Neural cell (in vitro differentiated cells): Measurements from ENCODE around the gene FOSL2. TPM values are rescaled to one million over a fixed set of nuclear protein-coding genes. Genes with fewer than 3 reads are reported as not detected.

ENCODE experiments used
- H2AFZ ChIP-seq: fragments of 200-600, 300-800 bp; sonication (generic), shearing (Covaris generic); 2 replicates; pipeline ENCODE4 v1.6.0; 2014; ENCODE audit warnings: low read depth, mild to moderate bottlenecking, antibody characterized with exemption, low read length, moderate library complexity
- H3F3A ChIP-seq: fragments of 200-600 bp; shearing (Covaris generic); 2 replicates; pipeline ENCODE4 v1.6.1; 2016; ENCODE audit warnings: mild to moderate bottlenecking, moderate library complexity, mixed read lengths, antibody characterized with exemption, low read length; ENCODE audit not compliant: insufficient read depth, poor library complexity, severe bottlenecking
- H3K27ac ChIP-seq: fragments of 200-600, 300-800 bp; sonication (generic), shearing (Covaris generic); 2 replicates; pipeline ENCODE4 v1.5.1; 2014; ENCODE audit warnings: mild to moderate bottlenecking, low read length, moderate library complexity
- H3K27me3 ChIP-seq: fragments of 300-800, 200-600 bp; sonication (generic), shearing (Covaris generic); 2 replicates; pipeline ENCODE4 v1.6.0; 2014; ENCODE audit warnings: mild to moderate bottlenecking, low read depth, low read length, moderate library complexity; ENCODE audit not compliant: insufficient read depth
- H3K36me3 ChIP-seq: fragments of 300-800, 200-600 bp; sonication (generic), shearing (Covaris generic); 2 replicates; pipeline ENCODE4 v1.5.1; 2014; ENCODE audit warnings: mild to moderate bottlenecking, antibody characterized with exemption, low read length, moderate library complexity; ENCODE audit not compliant: insufficient read depth
- H3K4me2 ChIP-seq: fragments of 300-800, 200-600 bp; sonication (generic), shearing (Covaris generic); 2 replicates; pipeline ENCODE4 v1.6.0; 2014; ENCODE audit warnings: mild to moderate bottlenecking, low read length
- H3K4me3 ChIP-seq: fragments of 300-800, 200-600 bp; sonication (generic), shearing (Covaris generic); 2 replicates; pipeline ENCODE4 v1.5.1; 2014; ENCODE audit warnings: mild to moderate bottlenecking, low read length, moderate library complexity
- H3K79me2 ChIP-seq: fragments of 200-600 bp; shearing (Covaris generic); replicated peaks from 2 replicates; pipeline ENCODE4 v1.6.0; 2014; ENCODE audit warnings: mild to moderate bottlenecking, low read length, moderate library complexity; ENCODE audit not compliant: insufficient read depth
- H3K9ac ChIP-seq: fragments of 300-800, 200-600 bp; sonication (generic), shearing (Covaris generic); 2 replicates; pipeline ENCODE4 v1.6.1; 2016; ENCODE audit warnings: mild to moderate bottlenecking, low read length, mixed read lengths
- H3K9me2 ChIP-seq: fragments of 200-600 bp; shearing (Covaris generic); 2 replicates; pipeline ENCODE4 v1.6.1; 2016; ENCODE audit warnings: mild to moderate bottlenecking, low read length, mixed read lengths; ENCODE audit not compliant: insufficient read depth
- H3K9me3 ChIP-seq: fragments of 200-600, 300-800 bp; sonication (generic), shearing (Covaris generic); 2 replicates; pipeline ENCODE4 v1.6.1; 2016; ENCODE audit warnings: mild to moderate bottlenecking, mixed run types, low read length, moderate library complexity, mixed read lengths
- H4K20me1 ChIP-seq: fragments of 200-600 bp; shearing (Covaris generic); 2 replicates; pipeline ENCODE4 v1.6.1; 2016; ENCODE audit warnings: mild to moderate bottlenecking, mixed run types; ENCODE audit not compliant: insufficient read depth
- CTCF ChIP-seq: fragments of 450-650 bp; IDR thresholded peaks from 2 replicates; pipeline ENCODE4 v1.5.1; 2014; ENCODE audit warnings: antibody characterized with exemption, mild to moderate bottlenecking, moderate library complexity; ENCODE audit not compliant: poor library complexity, severe bottlenecking
- EP300 ChIP-seq: fragments of 450-650 bp; conservative IDR thresholded peaks from 2 replicates; pipeline ENCODE4 v1.6.1; 2014; ENCODE audit warnings: antibody characterized with exemption, mild to moderate bottlenecking, moderate library complexity; ENCODE audit not compliant: poor library complexity, severe bottlenecking
- EZH2 ChIP-seq: fragments of 200-600, 300-800 bp; shearing (Covaris generic), sonication (generic); IDR thresholded peaks from 2 replicates; pipeline ENCODE4 v1.6.1; 2014; ENCODE audit warnings: antibody characterized with exemption, low read length, borderline replicate concordance, mild to moderate bottlenecking; ENCODE audit not compliant: insufficient read depth, poor library complexity, severe bottlenecking
- MXI1 ChIP-seq: fragments of 450-650 bp; conservative IDR thresholded peaks from 2 replicates; pipeline ENCODE4 v1.6.1; 2014; ENCODE audit warnings: antibody characterized with exemption, mild to moderate bottlenecking; ENCODE audit not compliant: poor library complexity, severe bottlenecking
- POLR2AphosphoS5 ChIP-seq: IDR thresholded peaks from 2 replicates; pipeline ENCODE4 v1.6.1; 2012
- RAD21 ChIP-seq: fragments of 450-650 bp; conservative IDR thresholded peaks from 2 replicates; pipeline ENCODE4 v1.6.1; 2014; ENCODE audit warnings: antibody characterized with exemption, mild to moderate bottlenecking, moderate library complexity
- SMC3 ChIP-seq: fragments of 450-650 bp; conservative IDR thresholded peaks from 2 replicates; pipeline ENCODE4 v1.6.1; 2014; ENCODE audit warnings: antibody characterized with exemption, mild to moderate bottlenecking, moderate library complexity; ENCODE audit not compliant: poor library complexity
- TAF1 ChIP-seq: IDR thresholded peaks from 2 replicates; pipeline ENCODE4 v1.6.1; 2012; ENCODE audit warnings: low read depth
- polyA plus RNA-seq: library from polyadenylated mRNA; depleted of rRNA; stranded (reverse); fragments of >200 nt; gene quantifications from 2 replicates; pipeline ENCODE4 v1.2.3, GENCODE V29; 2014
- TF ChIP-seq, protein P1 (sequence below): IDR thresholded peaks from 2 replicates; pipeline ENCODE4 v1.6.1; 2012; ENCODE audit warnings: borderline replicate concordance

FOSL2 gene
- polyA plus RNA-seq, 1 donor from 2014 or later, result 2.8 TPM

- TF ChIP-seq, protein P1, sequence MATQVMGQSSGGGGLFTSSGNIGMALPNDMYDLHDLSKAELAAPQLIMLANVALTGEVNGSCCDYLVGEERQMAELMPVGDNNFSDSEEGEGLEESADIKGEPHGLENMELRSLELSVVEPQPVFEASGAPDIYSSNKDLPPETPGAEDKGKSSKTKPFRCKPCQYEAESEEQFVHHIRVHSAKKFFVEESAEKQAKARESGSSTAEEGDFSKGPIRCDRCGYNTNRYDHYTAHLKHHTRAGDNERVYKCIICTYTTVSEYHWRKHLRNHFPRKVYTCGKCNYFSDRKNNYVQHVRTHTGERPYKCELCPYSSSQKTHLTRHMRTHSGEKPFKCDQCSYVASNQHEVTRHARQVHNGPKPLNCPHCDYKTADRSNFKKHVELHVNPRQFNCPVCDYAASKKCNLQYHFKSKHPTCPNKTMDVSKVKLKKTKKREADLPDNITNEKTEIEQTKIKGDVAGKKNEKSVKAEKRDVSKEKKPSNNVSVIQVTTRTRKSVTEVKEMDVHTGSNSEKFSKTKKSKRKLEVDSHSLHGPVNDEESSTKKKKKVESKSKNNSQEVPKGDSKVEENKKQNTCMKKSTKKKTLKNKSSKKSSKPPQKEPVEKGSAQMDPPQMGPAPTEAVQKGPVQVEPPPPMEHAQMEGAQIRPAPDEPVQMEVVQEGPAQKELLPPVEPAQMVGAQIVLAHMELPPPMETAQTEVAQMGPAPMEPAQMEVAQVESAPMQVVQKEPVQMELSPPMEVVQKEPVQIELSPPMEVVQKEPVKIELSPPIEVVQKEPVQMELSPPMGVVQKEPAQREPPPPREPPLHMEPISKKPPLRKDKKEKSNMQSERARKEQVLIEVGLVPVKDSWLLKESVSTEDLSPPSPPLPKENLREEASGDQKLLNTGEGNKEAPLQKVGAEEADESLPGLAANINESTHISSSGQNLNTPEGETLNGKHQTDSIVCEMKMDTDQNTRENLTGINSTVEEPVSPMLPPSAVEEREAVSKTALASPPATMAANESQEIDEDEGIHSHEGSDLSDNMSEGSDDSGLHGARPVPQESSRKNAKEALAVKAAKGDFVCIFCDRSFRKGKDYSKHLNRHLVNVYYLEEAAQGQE, result peak; percentile 2
- TF ChIP-seq RAD21, result no peak
- TF ChIP-seq MXI1, result no peak
- Histone ChIP-seq H3K4me2 (peak overlapping the region; percentile 92), H3K9me2 (no peaks in the 10 kb centered on the region), H3F3A (no peaks in the 10 kb centered on the region), H3K4me3 (peak overlapping the region; percentile 85), H3K36me3 (no peaks in the 10 kb centered on the region), H3K27ac (peak overlapping the region; percentile 84), H4K20me1 (no peaks in the 10 kb centered on the region), H3K79me2 (peaks cover 7% of the 10 kb centered on the region), H3K9ac (peak overlapping the region; percentile 84), H2AFZ (peak overlapping the region; percentile 8), H3K9me3 (no peaks in the 10 kb centered on the region), H3K27me3 (peaks cover 14% of the 10 kb centered on the region)
These were observed 617 bp downstream of the FOSL2 start for GRCh38 chr2:28393114-28393836.

DNA sequence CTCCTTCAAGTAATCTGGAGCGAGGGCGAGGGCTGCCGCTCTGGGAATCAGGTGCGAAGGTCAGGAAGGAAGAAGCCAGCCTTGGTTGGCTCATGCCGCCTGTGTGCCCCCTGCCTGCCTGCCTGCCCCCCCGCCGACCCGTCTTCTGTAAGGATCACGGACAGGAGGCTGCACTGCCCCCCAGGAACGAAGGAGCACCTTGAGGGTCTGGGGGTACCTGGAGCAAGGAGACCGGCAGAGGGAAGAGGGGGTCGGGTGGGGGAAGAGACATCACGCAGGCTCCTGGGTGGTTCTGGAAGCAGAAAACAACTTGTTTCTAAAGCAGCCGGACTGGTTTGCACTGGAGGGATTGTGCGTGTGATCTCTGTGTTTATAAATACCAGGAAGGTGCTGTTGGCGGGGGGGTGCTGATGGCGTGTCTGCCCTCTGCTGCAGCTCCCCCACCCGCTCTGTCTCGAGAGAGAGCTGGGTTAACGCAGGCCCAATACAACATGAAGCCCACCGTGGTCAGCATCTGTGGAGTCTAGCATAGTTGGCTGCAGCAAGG is 1.7 kb downstream of the FOSL2 start:
- no peaks in the 10 kb centered on the region for H3K9me3 ChIP-seq
- peak overlapping the region; percentile 85 for H3K4me3 ChIP-seq
- peaks cover 7% of the 10 kb centered on the region for H3K79me2 ChIP-seq
- no peaks in the 10 kb centered on the region for H3K36me3 ChIP-seq
- peaks cover 14% of the 10 kb centered on the region for H3K27me3 ChIP-seq
- H3F3A ChIP-seq, result no peaks in the 10 kb centered on the region
- H4K20me1 ChIP-seq, result no peaks in the 10 kb centered on the region
- no peak overlapping the region for H3K4me2 ChIP-seq
- H3K9ac ChIP-seq, result peak overlapping the region; percentile 45
- H2AFZ ChIP-seq, result no peak overlapping the region
- H3K9me2 ChIP-seq, result no peaks in the 10 kb centered on the region
- no peak for TF ChIP-seq MXI1
- peak; percentile 11 for TF ChIP-seq POLR2AphosphoS5
- no peak overlapping the region for H3K27ac ChIP-seq

DNA sequence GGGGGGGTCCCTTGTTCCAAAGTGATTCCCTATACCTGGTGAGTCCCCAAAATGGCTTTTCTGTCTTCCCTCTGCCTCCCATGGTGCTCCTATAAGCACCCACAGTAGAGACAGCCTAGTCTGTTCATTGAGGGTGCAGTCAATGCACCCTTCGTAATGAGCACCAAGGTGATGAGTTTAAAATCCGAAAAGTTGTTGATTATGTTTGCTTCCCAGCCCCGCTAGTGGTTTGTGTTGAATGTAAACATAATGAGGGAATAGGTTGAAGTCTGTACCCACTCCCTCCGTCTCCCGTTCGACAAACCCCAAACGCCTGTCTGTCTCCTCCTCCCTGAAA is 2.3 kb downstream of the FOSL2 start:
- Histone ChIP-seq H4K20me1 (no peaks in the 10 kb centered on the region), H3K27me3 (peaks cover 14% of the 10 kb centered on the region), H3K4me2 (no peak overlapping the region), H3K9me3 (no peaks in the 10 kb centered on the region), H3F3A (no peaks in the 10 kb centered on the region), H3K4me3 (peak overlapping the region; percentile 85), H3K9ac (peak overlapping the region; percentile 45), H3K36me3 (no peaks in the 10 kb centered on the region), H3K9me2 (no peaks in the 10 kb centered on the region), H2AFZ (no peak overlapping the region), H3K27ac (no peak overlapping the region), H3K79me2 (peaks cover 7% of the 10 kb centered on the region)
- no peak for TF ChIP-seq RAD21
- TF ChIP-seq SMC3, result no peak
- no peak for TF ChIP-seq TAF1
- no peak for TF ChIP-seq EP300
- TF ChIP-seq CTCF, result no peak
- TF ChIP-seq, protein P1, result no peak
- no peak for TF ChIP-seq POLR2AphosphoS5
- no peak for TF ChIP-seq EZH2
- no peak for TF ChIP-seq MXI1
